GM12878 (cell line): ENCODE measurements around the gene ANKRD65. TPM values are rescaled to one million over a fixed set of nuclear protein-coding genes. Genes with fewer than 3 reads are reported as not detected.

Source experiments
- BRCA1 ChIP-seq: IDR thresholded peaks from 2 replicates; pipeline ENCODE4 v1.6.1; 2011; ENCODE audit warnings: low read depth, low read length, improper control_type of control experiment
- CBX5 ChIP-seq: sonication (generic); IDR thresholded peaks from 2 replicates; pipeline ENCODE4 v1.6.1; 2016; ENCODE audit warnings: low read depth, moderate library complexity, mild to moderate bottlenecking, inconsistent platforms
- HSF1 ChIP-seq: fragments of 150-350 bp; IDR thresholded peaks from 2 replicates; pipeline ENCODE4 v1.6.1; 2014; ENCODE audit warnings: mild to moderate bottlenecking, low read depth, low read length
- SREBF2 ChIP-seq: IDR thresholded peaks from 2 replicates; pipeline ENCODE4 v1.6.1; 2012; ENCODE audit warnings: mild to moderate bottlenecking, low read length
- ZBTB11 ChIP-seq: fragments of 450-650 bp; formaldehyde crosslinking; IDR thresholded peaks from 2 replicates; pipeline ENCODE4 v1.5.0; 2022; ENCODE audit warnings: mild to moderate bottlenecking, missing genetic modification characterization
- ZNF622 ChIP-seq: fragments of 450-650 bp; IDR thresholded peaks from 2 replicates; pipeline ENCODE4 v1.6.1; 2017; ENCODE audit warnings: mild to moderate bottlenecking, inconsistent platforms
- ZSCAN29 ChIP-seq: fragments of 450-650 bp; IDR thresholded peaks from 2 replicates; pipeline ENCODE4 v1.6.1; 2017; ENCODE audit warnings: mild to moderate bottlenecking, moderate library complexity
- polyA plus RNA-seq, 11 experiments: library from polyadenylated mRNA; depleted of rRNA in 4 of 11; unstranded in 6 of 11; stranded (reverse) in 5 of 11; fragments of >200 nt; fragmentation: Nextera tagmentation in 4 of 11; fragmentation: Illumina TruSeq in 1 of 11; extraction: Ambion mirVana in 4 of 11; extraction: Trizol in 1 of 11; gene quantifications; 1 replicate in 1 of 11; 2 replicates in 10 of 11; pipeline versions ENCODE4 v1.2.1 to v1.2.3, GENCODE V29; 2011 to 2016; ENCODE audit warnings: inconsistent platforms in 2 of 11, missing spikeins in 2 of 11, low read depth in 1 of 11
- total RNA-seq, 4 experiments: library from RNA; depleted of rRNA in 3 of 4; stranded (reverse); fragments of >200 nt in 3 of 4; fragmentation: Illumina TruSeq in 1 of 4; extraction: Trizol in 1 of 4; gene quantifications; 2 replicates each; pipeline versions ENCODE4 v1.2.1 to v1.2.3, GENCODE V29; 2013 to 2021

ANKRD65 gene
- total and polyA plus RNA-seq, 10 of the 15 experiments (the other 5 are each of a cell fraction or from before 2014, with no cell fraction given), result 0.05 to 2.8 (median 0.37) TPM

GRCh38 chr1:1437033-1437903 lies 16.2 kb upstream of the ANKRD65 start (continued):
- TF ChIP-seq ZNF622 (no peak), HSF1 (no peak), BRCA1 (no peak), ZBTB11 (CRISPR knock-in tag) (no peak), CBX5 (no peak), SREBF2 (no peak), ZSCAN29 (no peak)
- TF ChIP-seq, all 136 proteins: peak for 0
